OCI-LY7 (cell line): Measurements from ENCODE around the gene MRPL22. TPM values are rescaled to one million over a fixed set of nuclear protein-coding genes. Genes with fewer than 3 reads are reported as not detected.

Experiments used
- BruUV-seq: library from RNA; stranded (reverse); fragments of 400-500 nt; replicated peaks from 2 replicates; lab custom pipeline; 2021; lab: Mats Ljungman, UMichigan
- CTCF ChIA-PET: fragments of 300-600 bp; sonication (Branson Sonifier 250); formaldehyde crosslinking; loops from one replicate; lab custom pipeline; 2022; ENCODE audit warnings: antibody characterized with exemption; ENCODE audit not compliant: unreplicated experiment; lab: Charles Lee
- POLR2A ChIA-PET: fragments of 300-600 bp; sonication (Branson Sonifier 250); formaldehyde crosslinking; loops from one replicate; lab custom pipeline; 2022; ENCODE audit warnings: antibody characterized with exemption; lab: Charles Lee
- DNase-seq: peaks from one replicate; pipeline ENCODE4 v3.0.0-alpha.2; 2015; ENCODE audit warnings: low spot score
- H2AFZ ChIP-seq: fragments of 200-600 bp; sonication (generic), shearing (Covaris generic); 2 replicates; pipeline ENCODE4 v1.6.1; 2014; ENCODE audit warnings: mild to moderate bottlenecking, antibody characterized with exemption, low read length, moderate library complexity
- H3K27ac ChIP-seq: fragments of 200-600 bp; sonication (generic); 2 replicates; pipeline ENCODE4 v1.5.1; 2014; ENCODE audit warnings: mixed run types, low read depth, mild to moderate bottlenecking, moderate library complexity, low read length, inconsistent platforms; ENCODE audit not compliant: poor library complexity, severe bottlenecking
- H3K36me3 ChIP-seq: fragments of 200-600 bp; sonication (generic); 2 replicates; pipeline ENCODE4 v1.6.1; 2014; ENCODE audit warnings: mild to moderate bottlenecking, antibody characterized with exemption, low read length, moderate library complexity, mixed read lengths; ENCODE audit not compliant: insufficient read depth
- H3K4me1 ChIP-seq: fragments of 200-600 bp; sonication (generic); 2 replicates; pipeline ENCODE4 v1.5.1; 2014; ENCODE audit warnings: mild to moderate bottlenecking, low read length; ENCODE audit not compliant: insufficient read depth, poor library complexity, severe bottlenecking
- H3K4me2 ChIP-seq: fragments of 200-600 bp; sonication (generic); 2 replicates; pipeline ENCODE4 v1.6.1; 2014; ENCODE audit warnings: mild to moderate bottlenecking, low read length
- H3K4me3 ChIP-seq: fragments of 200-600 bp; sonication (generic); 2 replicates; pipeline ENCODE4 v1.5.1; 2014; ENCODE audit warnings: mild to moderate bottlenecking, low read depth, low read length; ENCODE audit not compliant: poor library complexity, severe bottlenecking
- H3K79me2 ChIP-seq: fragments of 200-600 bp; sonication (generic); 2 replicates; pipeline ENCODE4 v1.6.1; 2016; ENCODE audit warnings: low read depth, mild to moderate bottlenecking, low read length, moderate library complexity, mixed read lengths; ENCODE audit not compliant: insufficient read depth
- H3K9me2 ChIP-seq: fragments of 200-600 bp; sonication (generic); 2 replicates; pipeline ENCODE4 v1.6.1; 2016; ENCODE audit warnings: mild to moderate bottlenecking, low read length, mixed read lengths; ENCODE audit not compliant: insufficient read depth
- H3K9me3 ChIP-seq: fragments of 200-600 bp; sonication (generic); 2 replicates; pipeline ENCODE4 v1.6.1; 2014; ENCODE audit warnings: mild to moderate bottlenecking, mixed run types, low read length, mixed read lengths
- H4K20me1 ChIP-seq: fragments of 200-600 bp; sonication (generic); 2 replicates; pipeline ENCODE4 v1.6.1; 2014; ENCODE audit warnings: mild to moderate bottlenecking, antibody characterized with exemption, low read length, moderate library complexity, mixed read lengths; ENCODE audit not compliant: insufficient read depth
- EZH2phosphoT487 ChIP-seq: fragments of 200-600 bp; sonication (generic); IDR thresholded peaks from 2 replicates; pipeline ENCODE4 v1.6.1; 2018; ENCODE audit warnings: low read depth, borderline replicate concordance, mild to moderate bottlenecking, mixed run types, antibody characterized with exemption, low read length, moderate library complexity, mixed read lengths
- intact Hi-C: fragments of 100-400 bp; cut with micrococcal nuclease; formaldehyde crosslinking; loops from one replicate; pipeline ENCODE4 v1.10.0; 2022; ENCODE audit not compliant: unreplicated experiment
- total RNA-seq, 2 experiments: library from RNA; depleted of rRNA in 1 of 2; stranded (reverse); fragments of >200 nt in 1 of 2; shearing (Covaris generic) in 1 of 2; gene quantifications; 2 replicates each; pipeline ENCODE4 v1.2.3, GENCODE V29; 2014 to 2022
- TF ChIP-seq, protein P1 (sequence below): fragments of 200-600 bp; sonication (generic); conservative IDR thresholded peaks from 2 replicates; pipeline ENCODE4 v1.5.1; 2014; ENCODE audit warnings: mild to moderate bottlenecking, antibody characterized with exemption, low read length, moderate library complexity, mixed read lengths

The MRPL22 gene
- total RNA-seq, 2 experiments from 2014 or later: 34.0 to 91.8 TPM

DNA sequence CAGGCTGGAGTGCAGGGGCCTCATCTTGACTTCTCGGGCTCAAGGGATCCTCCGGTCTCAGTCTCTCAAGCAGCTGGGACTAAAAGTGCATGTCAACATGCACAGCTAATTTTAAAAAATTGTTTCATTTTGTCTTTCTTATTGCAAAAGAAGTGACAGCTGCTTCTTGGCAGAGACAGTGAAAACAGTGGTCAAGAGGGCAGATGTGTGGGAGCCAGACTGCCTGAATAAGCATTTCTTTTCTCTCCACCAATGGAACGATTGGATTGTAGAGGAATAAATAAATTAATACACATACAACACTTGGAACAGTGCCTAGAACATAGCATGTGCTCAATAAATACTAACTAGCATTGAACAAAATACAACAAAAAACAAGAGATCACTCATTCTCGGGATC lies 45.3 kb downstream of the MRPL22 start:
- H3K4me2 ChIP-seq: no peak overlapping the region
- H4K20me1 ChIP-seq: no peaks in the 10 kb centered on the region
- POLR2A ChIA-PET: interaction anchor here (0.7 kb wide), 1 partner anchor 11 kb away, joined by 3 read pairs; no protein-coding TSS in a partner anchor
- H3K9me3 ChIP-seq: no peaks in the 10 kb centered on the region
- H3K9me2 ChIP-seq: no peaks in the 10 kb centered on the region
- H3K4me1 ChIP-seq: no peaks in the 10 kb centered on the region
- no peak overlapping the region for H2AFZ ChIP-seq
- H3K27ac ChIP-seq: no peak overlapping the region
- no peak for DNase-seq
- no TSS peak for BruUV-seq
- TF ChIP-seq EZH2phosphoT487: no peak
- TF ChIP-seq, protein P1, sequence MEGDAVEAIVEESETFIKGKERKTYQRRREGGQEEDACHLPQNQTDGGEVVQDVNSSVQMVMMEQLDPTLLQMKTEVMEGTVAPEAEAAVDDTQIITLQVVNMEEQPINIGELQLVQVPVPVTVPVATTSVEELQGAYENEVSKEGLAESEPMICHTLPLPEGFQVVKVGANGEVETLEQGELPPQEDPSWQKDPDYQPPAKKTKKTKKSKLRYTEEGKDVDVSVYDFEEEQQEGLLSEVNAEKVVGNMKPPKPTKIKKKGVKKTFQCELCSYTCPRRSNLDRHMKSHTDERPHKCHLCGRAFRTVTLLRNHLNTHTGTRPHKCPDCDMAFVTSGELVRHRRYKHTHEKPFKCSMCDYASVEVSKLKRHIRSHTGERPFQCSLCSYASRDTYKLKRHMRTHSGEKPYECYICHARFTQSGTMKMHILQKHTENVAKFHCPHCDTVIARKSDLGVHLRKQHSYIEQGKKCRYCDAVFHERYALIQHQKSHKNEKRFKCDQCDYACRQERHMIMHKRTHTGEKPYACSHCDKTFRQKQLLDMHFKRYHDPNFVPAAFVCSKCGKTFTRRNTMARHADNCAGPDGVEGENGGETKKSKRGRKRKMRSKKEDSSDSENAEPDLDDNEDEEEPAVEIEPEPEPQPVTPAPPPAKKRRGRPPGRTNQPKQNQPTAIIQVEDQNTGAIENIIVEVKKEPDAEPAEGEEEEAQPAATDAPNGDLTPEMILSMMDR: no peak
- H3K36me3 ChIP-seq: no peaks in the 10 kb centered on the region
- no peak overlapping the region for H3K4me3 ChIP-seq
- H3K79me2 ChIP-seq: no peaks in the 10 kb centered on the region
- CTCF ChIA-PET: no interaction called here
- intact Hi-C loops: no loop called here

DNA sequence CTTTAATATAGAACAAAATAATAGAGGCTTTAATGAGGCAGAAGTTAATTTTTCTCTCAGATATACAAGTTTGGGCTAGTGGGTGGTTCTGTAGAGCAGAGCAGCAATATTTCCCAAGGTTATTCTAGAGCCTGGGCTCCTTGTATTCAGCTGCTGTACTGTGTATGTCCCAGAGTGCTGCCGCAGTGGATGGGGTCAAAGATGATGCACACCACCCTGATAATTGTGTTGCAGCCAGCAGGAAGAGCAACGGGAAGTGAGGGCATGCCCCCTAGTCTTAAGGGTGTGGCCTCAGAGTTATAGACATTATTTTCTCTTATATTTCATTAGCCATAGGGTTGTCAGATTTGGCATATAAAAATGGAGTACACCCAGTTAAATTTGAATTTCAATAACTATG lies 48.8 kb downstream of the MRPL22 start:
- intact Hi-C loops: no loop called here
- H3K4me1 ChIP-seq: no peaks in the 10 kb centered on the region
- H2AFZ ChIP-seq: no peak overlapping the region
- TF ChIP-seq, protein P1: no peak
- TF ChIP-seq EZH2phosphoT487: no peak
- no peak for DNase-seq
- H3K4me3 ChIP-seq: no peak overlapping the region
- ChIA-PET CTCF (no interaction called here), POLR2A (interaction anchor here (0.7 kb wide), 1 partner anchor 278 kb away, joined by 3 read pairs; no protein-coding TSS in a partner anchor)
- no peaks in the 10 kb centered on the region for H3K9me2 ChIP-seq
- no peaks in the 10 kb centered on the region for H4K20me1 ChIP-seq
- no TSS peak for BruUV-seq
- no peak overlapping the region for H3K27ac ChIP-seq
- no peak overlapping the region for H3K4me2 ChIP-seq
- no peaks in the 10 kb centered on the region for H3K36me3 ChIP-seq
- no peaks in the 10 kb centered on the region for H3K79me2 ChIP-seq
- H3K9me3 ChIP-seq: no peaks in the 10 kb centered on the region

DNA sequence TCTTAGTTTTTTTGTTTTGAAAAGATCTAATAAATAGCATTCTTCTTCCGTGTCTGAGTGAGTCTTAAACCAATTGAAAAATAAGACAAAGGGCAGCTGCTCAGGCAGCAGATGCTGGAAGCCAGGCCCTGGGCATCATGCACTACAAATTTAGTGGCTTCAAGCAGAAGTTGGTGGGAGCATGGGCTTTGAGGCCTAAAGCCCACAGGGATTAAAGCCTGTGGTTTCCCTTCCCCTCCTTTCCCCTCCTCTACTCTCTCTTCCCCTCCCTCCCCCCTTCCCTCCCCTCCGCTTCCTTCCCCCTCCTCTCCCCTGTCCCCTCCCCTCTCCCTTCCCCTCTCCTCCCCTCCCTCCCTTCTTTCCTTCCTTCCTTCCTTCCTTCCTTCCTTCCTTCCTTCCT lies 52.6 kb downstream of the MRPL22 start:
- H3K4me3 ChIP-seq: no peak overlapping the region
- CTCF ChIA-PET: interaction anchor here (0.7 kb wide), 1 partner anchor 1453 kb away, joined by 8 read pairs; no protein-coding TSS in a partner anchor
- POLR2A ChIA-PET: no interaction called here
- H2AFZ ChIP-seq: no peak overlapping the region
- no peak overlapping the region for H3K27ac ChIP-seq
- intact Hi-C loops: no loop called here
- no TSS peak for BruUV-seq
- H3K36me3 ChIP-seq: no peaks in the 10 kb centered on the region
- no peak overlapping the region for H3K4me2 ChIP-seq
- no peaks in the 10 kb centered on the region for H4K20me1 ChIP-seq
- H3K4me1 ChIP-seq: no peaks in the 10 kb centered on the region
- H3K9me3 ChIP-seq: no peaks in the 10 kb centered on the region
- DNase-seq: no peak
- H3K79me2 ChIP-seq: no peaks in the 10 kb centered on the region
- TF ChIP-seq, protein P1: no peak
- no peak for TF ChIP-seq EZH2phosphoT487
- no peaks in the 10 kb centered on the region for H3K9me2 ChIP-seq
